Adrenal gland (tissue), 12 donors: ENCODE results near the gene CCDC66. TPM values are rescaled to one million over a fixed set of nuclear protein-coding genes. Genes with fewer than 3 reads are reported as not detected.
"Not testable (repeated sequence)": the region's sequence is repeated elsewhere in the genome, so short reads cannot be mapped to it uniquely, and the experiment has no call there.

Source experiments
- DNase-seq, 7 donors: peaks; one replicate each; pipeline ENCODE4 v3.0.0-alpha.2; 2019 to 2020
- H3K27ac ChIP-seq, 5 donors: fragments of 200-600 bp; sonication (generic) in 4 of 5; 1 replicate in 3 of 5; 2 replicates in 2 of 5; pipeline versions ENCODE4 v1.5.1 to v1.8.0; 2016 to 2020; ENCODE audit warnings: mild to moderate bottlenecking in 1 of 5
- H3K27me3 ChIP-seq: fragments of 200-600 bp; 2 replicates; pipeline ENCODE4 v1.8.0; 2021
- H3K36me3 ChIP-seq, 2 donors: fragments of 200-600 bp; replicated peaks in 1 of 2; 1 replicate in 1 of 2; 2 replicates in 1 of 2; pipeline versions ENCODE4 v1.5.1 to v1.8.0; 2018 to 2022
- H3K4me1 ChIP-seq, 2 donors: fragments of 200-600 bp; replicated peaks in 1 of 2; 1 replicate in 1 of 2; 2 replicates in 1 of 2; pipeline versions ENCODE4 v1.5.1 to v1.8.0; 2018 to 2021
- H3K4me3 ChIP-seq, 4 donors: fragments of 200-600 bp; sonication (generic) in 3 of 4; one replicate each; pipeline ENCODE4 v1.5.1; 2016 to 2018
- H3K9me3 ChIP-seq, 3 donors: fragments of 200-600 bp; sonication (generic) in 1 of 3; replicated peaks in 1 of 3; 1 replicate in 2 of 3; 2 replicates in 1 of 3; pipeline versions ENCODE4 v1.5.1 to v1.8.0; 2016 to 2021
- POLR2A ChIP-seq, 2 donors: fragments of 450-650 bp; IDR thresholded peaks; one replicate each; pipeline ENCODE4 v1.6.1; 2017; ENCODE audit warnings: antibody characterized with exemption in 2 of 2, mild to moderate bottlenecking in 2 of 2, moderate library complexity in 1 of 2
- WGBS, 4 donors: extraction: QIAGEN DNeasy Blood & Tissue Kit in 2 of 4; methylation state at CpG; one replicate each; pipeline versions ENCODE4 v1.1.5 to v1.1.7; 2013 to 2017; 5-methylcytosine and 5-hydroxymethylcytosine counted together
- intact Hi-C, 2 donors: fragments of 100-400 bp; cut with DNase I; formaldehyde crosslinking; loops; one replicate each; pipeline versions ENCODE4 v1.14.1 to v1.15.0; 2022 to 2023
- polyA plus RNA-seq, 3 donors: library from polyadenylated mRNA; stranded (reverse); fragments of 200-250 nt in 2 of 3; fragments of 350-450 nt in 1 of 3; fragmentation: Illumina TruSeq in 1 of 3; extraction: RNeasy Lipid Tissue Mini Kit (QIAGEN cat#74804) in 1 of 3; gene quantifications; one replicate each; pipeline ENCODE4 v1.2.3, GENCODE V29; 2013 to 2014
- total RNA-seq, 9 donors: library from RNA; depleted of rRNA in 4 of 9; stranded (reverse); fragments of >200 nt in 4 of 9; fragments of 120-200 nt in 1 of 9; fragmentation: NEBNext Ultra II Directional in 1 of 9; extraction: Animal tissue kit (Norgen Biotek cat#: 25700) in 1 of 9; gene quantifications; one replicate each; pipeline versions ENCODE4 v1.1.0 to v1.2.4, GENCODE V29; 2013 to 2023
- TF ChIP-seq, protein P1 (sequence below), 6 experiments: fragments of 450-650 bp in 4 of 6; fragments of 200-600 bp in 2 of 6; sonication (generic) in 1 of 6; IDR thresholded peaks; 1 replicate in 5 of 6; 2 replicates in 1 of 6; pipeline versions ENCODE4 v1.5.1 to v1.8.0; 2016 to 2021; ENCODE audit warnings: antibody characterized with exemption in 6 of 6, mild to moderate bottlenecking in 2 of 6, moderate library complexity in 1 of 6
- donor health status: healthy with polysubstance abuse.
- donor health status: Bipolar disorder and iron deficiency.
- donor health status: DM: yes; HTN: yes; CAD: no.
- donor health status: DM: no; HTN: no; CAD: no.
- donor health status: DM: no; HTN: no; CAD: no.
- donor health status: DM: yes; HTN: yes; CAD: no.

Gene CCDC66
- total and polyA plus RNA-seq, 12 donors: 6.6 to 35.9 (median 18.5) TPM

DNA sequence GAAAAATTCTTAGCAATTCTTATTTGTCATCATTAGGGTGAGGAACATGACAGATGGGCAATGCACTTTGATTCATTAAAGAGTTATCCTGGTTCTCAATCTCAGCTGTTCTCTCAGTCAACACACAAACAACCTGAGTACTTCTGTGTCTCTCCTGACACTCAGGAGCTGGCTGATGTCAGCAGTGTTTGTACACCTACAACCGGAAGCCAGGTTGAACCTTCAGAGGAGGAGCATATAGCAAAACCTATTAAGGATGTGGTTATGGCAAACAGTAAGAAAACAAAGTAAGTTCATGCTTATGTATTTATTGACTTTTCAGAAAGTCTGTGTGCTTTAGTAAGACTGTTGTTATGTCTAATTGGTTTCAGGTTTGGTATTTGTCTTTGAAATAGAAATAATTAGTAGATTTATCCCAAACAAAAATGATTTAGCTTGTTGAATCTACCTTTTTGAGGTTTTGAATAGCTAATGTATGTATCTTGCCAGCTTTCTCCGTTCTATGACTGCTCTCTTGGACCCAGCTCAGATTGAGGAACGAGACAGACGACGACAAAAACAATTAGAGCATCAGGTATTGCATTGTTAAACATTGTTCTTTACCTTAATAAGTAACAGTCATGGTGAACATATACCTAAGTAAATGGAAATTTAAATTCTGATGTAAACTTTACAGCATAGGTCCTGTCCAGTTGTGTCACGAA lies 36.6 kb downstream of the CCDC66 start:
- DNase-seq: no peak
- Histone ChIP-seq H3K4me3 (no peak overlapping the region), H3K36me3 (peaks cover 0 to 4% of the 10 kb centered on the region in 2 donors), H3K27ac (no peak overlapping the region), H3K9me3 (no peaks in the 10 kb centered on the region), H3K27me3 (no peaks in the 10 kb centered on the region), H3K4me1 (peaks cover 0 to 9% of the 10 kb centered on the region in 2 donors)
- intact Hi-C loops: no loop called here
- TF ChIP-seq, protein P1, sequence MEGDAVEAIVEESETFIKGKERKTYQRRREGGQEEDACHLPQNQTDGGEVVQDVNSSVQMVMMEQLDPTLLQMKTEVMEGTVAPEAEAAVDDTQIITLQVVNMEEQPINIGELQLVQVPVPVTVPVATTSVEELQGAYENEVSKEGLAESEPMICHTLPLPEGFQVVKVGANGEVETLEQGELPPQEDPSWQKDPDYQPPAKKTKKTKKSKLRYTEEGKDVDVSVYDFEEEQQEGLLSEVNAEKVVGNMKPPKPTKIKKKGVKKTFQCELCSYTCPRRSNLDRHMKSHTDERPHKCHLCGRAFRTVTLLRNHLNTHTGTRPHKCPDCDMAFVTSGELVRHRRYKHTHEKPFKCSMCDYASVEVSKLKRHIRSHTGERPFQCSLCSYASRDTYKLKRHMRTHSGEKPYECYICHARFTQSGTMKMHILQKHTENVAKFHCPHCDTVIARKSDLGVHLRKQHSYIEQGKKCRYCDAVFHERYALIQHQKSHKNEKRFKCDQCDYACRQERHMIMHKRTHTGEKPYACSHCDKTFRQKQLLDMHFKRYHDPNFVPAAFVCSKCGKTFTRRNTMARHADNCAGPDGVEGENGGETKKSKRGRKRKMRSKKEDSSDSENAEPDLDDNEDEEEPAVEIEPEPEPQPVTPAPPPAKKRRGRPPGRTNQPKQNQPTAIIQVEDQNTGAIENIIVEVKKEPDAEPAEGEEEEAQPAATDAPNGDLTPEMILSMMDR (IDR thresholded peaks at IDR 0.05): no peak
- no peak for TF ChIP-seq POLR2A (IDR thresholded peaks at IDR 0.05)
- WGBS, 4 donors: 79 to 98% (median 83%) methylated on average over 6 of the region's 6 CpGs

DNA sequence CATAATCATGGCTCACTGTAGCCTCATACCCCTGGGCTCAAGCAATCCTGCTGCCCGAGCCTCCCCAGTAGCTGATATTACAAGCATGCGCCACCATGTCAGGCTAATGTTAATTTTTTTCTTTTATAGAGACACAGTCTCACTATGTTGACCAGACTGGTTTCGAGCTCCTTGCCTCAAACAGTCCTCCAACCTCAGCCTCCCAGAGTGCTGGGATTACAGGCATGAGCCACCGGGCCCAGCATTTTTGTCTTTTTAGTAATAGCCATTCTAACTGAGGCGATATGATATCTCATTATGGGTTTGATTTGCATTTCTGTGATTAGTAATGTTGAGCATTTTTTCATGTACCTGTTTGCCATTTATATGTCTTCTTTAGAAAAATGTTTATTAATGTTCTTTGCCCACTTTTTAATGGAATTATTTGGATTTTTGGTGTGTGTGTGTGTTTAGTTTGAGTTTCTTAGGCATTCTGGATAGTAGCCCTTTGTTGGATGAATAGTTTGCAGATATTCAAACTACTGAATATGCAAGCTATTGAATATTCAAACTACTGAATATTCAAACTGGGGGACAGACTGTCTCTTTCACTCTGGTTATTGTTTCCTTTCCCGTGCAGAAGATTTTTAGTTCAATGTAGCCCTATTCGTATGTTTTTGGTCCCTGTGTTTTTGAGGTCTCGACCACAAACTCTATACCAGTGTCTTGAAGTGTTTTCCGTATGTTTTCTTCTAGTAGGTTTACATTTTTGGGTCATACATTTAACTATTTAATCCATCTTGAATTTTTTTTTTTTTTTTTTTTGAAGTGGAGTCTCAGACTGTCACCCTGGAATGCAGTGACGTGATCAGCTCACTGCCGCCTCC lies 39.2 kb downstream of the CCDC66 start:
- no peak for TF ChIP-seq POLR2A (IDR thresholded peaks at IDR 0.05)
- TF ChIP-seq, protein P1 (IDR thresholded peaks at IDR 0.05): no peak
- Histone ChIP-seq H3K27ac (no peak overlapping the region), H3K4me1 (no peaks in the 10 kb centered on the region), H3K4me3 (no peak overlapping the region), H3K36me3 (peaks cover 0 to 4% of the 10 kb centered on the region in 2 donors), H3K27me3 (no peaks in the 10 kb centered on the region), H3K9me3 (no peaks in the 10 kb centered on the region)
- no peak for DNase-seq
- 87 to 98% (median 90%) methylated on average over 11 of the region's 11 CpGs for WGBS, 4 donors
- intact Hi-C loops: no loop called here

DNA sequence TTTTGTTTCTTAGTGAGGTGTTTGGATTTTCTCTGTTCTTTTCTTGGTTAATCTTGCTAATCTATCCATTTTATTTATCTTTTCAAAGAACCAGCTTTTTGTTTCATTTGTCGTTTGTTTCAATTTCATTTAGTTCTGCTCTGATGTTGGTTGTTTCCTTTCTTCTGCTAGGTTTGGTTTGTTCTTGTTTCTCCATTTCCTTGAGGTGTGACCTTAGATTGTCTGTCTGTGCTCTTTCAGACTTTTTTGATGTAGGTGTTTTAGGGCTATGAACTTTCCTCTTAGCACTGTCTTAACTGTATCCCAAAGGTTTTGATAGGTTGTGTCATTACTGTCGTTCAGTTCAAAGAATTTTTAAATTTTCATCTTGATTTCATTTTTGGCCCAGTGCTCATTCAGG lies 51.5 kb downstream of the CCDC66 start:
- WGBS, 4 donors: 46 to 100% (median 93%) methylated on average over 1 to 2 of the region's 2 CpGs
- peaks cover 0 to 12% of the 10 kb centered on the region in 2 donors for H3K36me3 ChIP-seq

DNA sequence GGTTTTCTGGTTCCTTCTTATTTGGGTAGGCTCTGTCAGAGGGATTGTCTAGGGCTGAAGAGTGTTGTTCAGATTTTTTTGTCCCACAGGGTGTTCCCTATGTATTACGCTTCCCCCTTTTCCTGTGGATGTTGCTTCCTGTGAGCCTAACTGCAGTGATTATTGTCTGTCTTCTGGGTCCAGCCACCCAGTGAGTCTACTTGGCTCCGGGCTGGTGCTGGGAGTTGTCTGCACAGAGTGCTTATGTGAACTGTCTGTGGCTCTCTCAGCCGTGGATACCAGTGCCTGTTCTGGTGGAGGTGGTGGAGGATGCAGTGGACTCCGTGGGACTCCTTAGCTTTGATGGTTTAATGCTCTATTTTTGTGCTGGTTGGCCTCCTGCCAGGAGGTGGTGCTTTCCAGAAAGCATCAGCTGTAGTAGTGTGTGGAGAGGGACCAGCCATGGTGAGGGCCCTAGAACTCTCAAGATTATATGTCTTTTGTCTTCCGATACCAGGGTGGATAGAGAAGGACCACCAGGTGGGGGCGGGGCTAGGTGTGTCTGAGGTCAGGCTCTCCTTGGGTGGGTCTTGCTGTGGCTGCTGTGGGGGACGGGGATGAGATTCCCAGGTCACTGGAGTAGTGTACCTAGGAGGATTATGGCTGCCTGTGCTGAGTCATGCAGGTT lies 53.8 kb downstream of the CCDC66 start:
- WGBS, 4 donors: 85 to 90% (median 85%) methylated on average over 4 to 7 of the region's 7 CpGs

More for the DNA sequence above, 51.5 kb downstream of the CCDC66 start:
- H3K27ac ChIP-seq, H3K4me3 ChIP-seq, H3K4me1 ChIP-seq, H3K9me3 ChIP-seq, intact Hi-C loops, H3K27me3 ChIP-seq, DNase-seq: not testable (repeated sequence)

More for the DNA sequence above, 53.8 kb downstream of the CCDC66 start:
- Histone ChIP-seq H3K9me3 (no peaks in the 10 kb centered on the region), H3K4me3 (no peak overlapping the region), H3K36me3 (peaks cover 0 to 16% of the 10 kb centered on the region in 2 donors), H3K27ac (no peak overlapping the region), H3K4me1 (no peaks in the 10 kb centered on the region), H3K27me3 (no peaks in the 10 kb centered on the region)
- TF ChIP-seq, protein P1 (IDR thresholded peaks at IDR 0.05): no peak
- no peak for TF ChIP-seq POLR2A (IDR thresholded peaks at IDR 0.05)
- no peak for DNase-seq
- intact Hi-C loops: no loop called here
